ENCODE results near the gene FAM9C. TPM values are rescaled to one million over a fixed set of nuclear protein-coding genes. Genes with fewer than 3 reads are reported as not detected.
"Not testable (repeated sequence)": the region's sequence is repeated elsewhere in the genome, so short reads cannot be mapped to it uniquely, and the experiment has no call there.

Gene FAM9C
- total RNA-seq, 2 experiments from 2014 or later, result not detected

GRCh38 chrX:13063124-13063523 is 18.7 kb upstream of the FAM9C start:
- DNase-seq, H3K27ac Mint-ChIP-seq, H3K27me3 Mint-ChIP-seq, H3K4me3 Mint-ChIP-seq: not testable (repeated sequence)
- Mint-ChIP-seq H3K9me3 (peaks cover 17% of the 10 kb centered on the region), H3K36me3 (peaks cover 23% of the 10 kb centered on the region), H3K4me1 (peaks cover 19% of the 10 kb centered on the region)

GRCh38 chrX:13062331-13062730 is 17.9 kb upstream of the FAM9C start:
- not testable (repeated sequence) for DNase-seq, H3K27me3 Mint-ChIP-seq, H3K4me3 Mint-ChIP-seq, H3K27ac Mint-ChIP-seq
- peaks cover 17% of the 10 kb centered on the region for H3K9me3 Mint-ChIP-seq
- H3K36me3 Mint-ChIP-seq, result peaks cover 23% of the 10 kb centered on the region
- H3K4me1 Mint-ChIP-seq, result peaks cover 19% of the 10 kb centered on the region

- peaks cover 16% of the 10 kb centered on the region for H3K4me1 Mint-ChIP-seq
- not testable (repeated sequence) for H3K27ac Mint-ChIP-seq, H3K27me3 Mint-ChIP-seq, H3K4me3 Mint-ChIP-seq, DNase-seq
- H3K9me3 Mint-ChIP-seq, result peaks cover 17% of the 10 kb centered on the region
- H3K36me3 Mint-ChIP-seq, result peaks cover 24% of the 10 kb centered on the region
Observed at GRCh38 chrX:13061215-13061708, 16.8 kb upstream of the FAM9C start.

- Mint-ChIP-seq H3K27ac (no peak overlapping the region), H3K9me3 (peaks cover 17% of the 10 kb centered on the region), H3K4me3 (no peak overlapping the region), H3K36me3 (peaks cover 28% of the 10 kb centered on the region), H3K27me3 (no peaks in the 10 kb centered on the region), H3K4me1 (peaks cover 29% of the 10 kb centered on the region)
- DNase-seq, result no peak
Observed at GRCh38 chrX:13059637-13060499, 15.4 kb upstream of the FAM9C start.

- Mint-ChIP-seq H3K36me3 (peaks cover 20% of the 10 kb centered on the region), H3K27ac (no peak overlapping the region), H3K4me3 (no peak overlapping the region), H3K27me3 (no peaks in the 10 kb centered on the region), H3K4me1 (peaks cover 53% of the 10 kb centered on the region), H3K9me3 (peaks cover 4% of the 10 kb centered on the region)
- DNase-seq, result no peak
Observed at GRCh38 chrX:13055486-13055885, 11.1 kb upstream of the FAM9C start.

GRCh38 chrX:13053171-13053570 is 8.8 kb upstream of the FAM9C start:
- no peak for DNase-seq

GRCh38 chrX:13051529-13052172 is 7.2 kb upstream of the FAM9C start:
- peak overlapping the region; percentile 14 for H3K4me3 Mint-ChIP-seq
- H3K27ac Mint-ChIP-seq, result peak overlapping the region; percentile 92

More at GRCh38 chrX:13053171-13053570, 8.8 kb upstream of the FAM9C start:
- H3K36me3 Mint-ChIP-seq, result peaks cover 18% of the 10 kb centered on the region
- peaks cover 55% of the 10 kb centered on the region for H3K4me1 Mint-ChIP-seq
- peak overlapping the region; percentile 92 for H3K27ac Mint-ChIP-seq
- H3K4me3 Mint-ChIP-seq, result no peak overlapping the region
- H3K9me3 Mint-ChIP-seq, result peaks cover 6% of the 10 kb centered on the region
- no peaks in the 10 kb centered on the region for H3K27me3 Mint-ChIP-seq

GRCh38 chrX:13051167-13051528 is 6.7 kb upstream of the FAM9C start:
- Mint-ChIP-seq H3K27ac (peak overlapping the region; percentile 92), H3K4me3 (no peak overlapping the region), H3K9me3 (peaks cover 6% of the 10 kb centered on the region), H3K4me1 (peaks cover 67% of the 10 kb centered on the region), H3K27me3 (no peaks in the 10 kb centered on the region), H3K36me3 (peaks cover 16% of the 10 kb centered on the region)
- DNase-seq, result no peak

More at GRCh38 chrX:13051529-13052172, 7.2 kb upstream of the FAM9C start:
- no peak for DNase-seq
- peaks cover 6% of the 10 kb centered on the region for H3K9me3 Mint-ChIP-seq
- peaks cover 66% of the 10 kb centered on the region for H3K4me1 Mint-ChIP-seq
- H3K36me3 Mint-ChIP-seq, result peaks cover 18% of the 10 kb centered on the region
- no peaks in the 10 kb centered on the region for H3K27me3 Mint-ChIP-seq

- DNase-seq, result no peak
- H3K4me3 Mint-ChIP-seq, result peak overlapping the region; percentile 10
- H3K36me3 Mint-ChIP-seq, result peaks cover 15% of the 10 kb centered on the region
- peaks cover 6% of the 10 kb centered on the region for H3K9me3 Mint-ChIP-seq
- peak overlapping the region; percentile 92 for H3K27ac Mint-ChIP-seq
- H3K27me3 Mint-ChIP-seq, result no peaks in the 10 kb centered on the region
- H3K4me1 Mint-ChIP-seq, result peaks cover 62% of the 10 kb centered on the region
Observed at GRCh38 chrX:13050151-13050550, 5.7 kb upstream of the FAM9C start.

- peaks cover 10% of the 10 kb centered on the region for H3K36me3 Mint-ChIP-seq
Observed at GRCh38 chrX:13048280-13048679, 3.9 kb upstream of the FAM9C start.

GRCh38 chrX:13047759-13048158 is 3.3 kb upstream of the FAM9C start:
- peak overlapping the region; percentile 16 for H3K27ac Mint-ChIP-seq
- H3K4me1 Mint-ChIP-seq, result peaks cover 46% of the 10 kb centered on the region
- no peaks in the 10 kb centered on the region for H3K27me3 Mint-ChIP-seq
- H3K9me3 Mint-ChIP-seq, result peaks cover 6% of the 10 kb centered on the region
- H3K4me3 Mint-ChIP-seq, result no peak overlapping the region
- H3K36me3 Mint-ChIP-seq, result peaks cover 10% of the 10 kb centered on the region
- DNase-seq, result no peak

More at GRCh38 chrX:13048280-13048679, 3.9 kb upstream of the FAM9C start:
- Mint-ChIP-seq H3K27me3 (no peaks in the 10 kb centered on the region), H3K4me1 (peaks cover 46% of the 10 kb centered on the region), H3K27ac (no peak overlapping the region), H3K4me3 (no peak overlapping the region), H3K9me3 (peaks cover 6% of the 10 kb centered on the region)
- DNase-seq, result no peak

GRCh38 chrX:13046141-13046855 is 1.9 kb upstream of the FAM9C start:
- DNase-seq, result no peak
- Mint-ChIP-seq H3K36me3 (peaks cover 7% of the 10 kb centered on the region), H3K4me1 (peaks cover 43% of the 10 kb centered on the region), H3K27me3 (no peaks in the 10 kb centered on the region), H3K9me3 (peaks cover 6% of the 10 kb centered on the region), H3K4me3 (no peak overlapping the region), H3K27ac (no peak overlapping the region)

- H3K4me3 Mint-ChIP-seq, result no peak overlapping the region
- no peaks in the 10 kb centered on the region for H3K36me3 Mint-ChIP-seq
- H3K9me3 Mint-ChIP-seq, result no peaks in the 10 kb centered on the region
- peaks cover 34% of the 10 kb centered on the region for H3K4me1 Mint-ChIP-seq
- no peak for DNase-seq
- no peak overlapping the region for H3K27ac Mint-ChIP-seq
- no peaks in the 10 kb centered on the region for H3K27me3 Mint-ChIP-seq
Observed at GRCh38 chrX:13043938-13044337, 482 bp downstream of the FAM9C start.

- DNase-seq, result no peak
- peaks cover 31% of the 10 kb centered on the region for H3K4me1 Mint-ChIP-seq
- H3K4me3 Mint-ChIP-seq, result no peak overlapping the region
Observed at GRCh38 chrX:13043138-13043537, 1.3 kb downstream of the FAM9C start.

GRCh38 chrX:13036896-13037295 is 7.5 kb downstream of the FAM9C start:
- H3K27me3 Mint-ChIP-seq, result no peaks in the 10 kb centered on the region
- peaks cover 6% of the 10 kb centered on the region for H3K9me3 Mint-ChIP-seq
- no peak overlapping the region for H3K4me3 Mint-ChIP-seq
- H3K36me3 Mint-ChIP-seq, result peaks cover 4% of the 10 kb centered on the region
- H3K27ac Mint-ChIP-seq, result no peak overlapping the region
- no peak for DNase-seq
- peaks cover 8% of the 10 kb centered on the region for H3K4me1 Mint-ChIP-seq

More at GRCh38 chrX:13043138-13043537, 1.3 kb downstream of the FAM9C start:
- Mint-ChIP-seq H3K27me3 (no peaks in the 10 kb centered on the region), H3K27ac (no peak overlapping the region), H3K9me3 (peaks cover 1% of the 10 kb centered on the region), H3K36me3 (no peaks in the 10 kb centered on the region)
